GM12878 (cell line): ENCODE measurements around the gene DNHD1. TPM values are rescaled to one million over a fixed set of nuclear protein-coding genes. Genes with fewer than 3 reads are reported as not detected.

ENCODE experiments used
- ATAC-seq: fragments of 200-7000 bp; cut with Tn5 transposase; 3 replicates; pipeline ENCODE4 v1.9.1; 2020; ENCODE audit warnings: mild to moderate bottlenecking, moderate library complexity
- BruUV-seq: library from RNA; stranded (reverse); fragments of 400-500 nt; replicated peaks from 2 replicates; lab custom pipeline; 2021; lab: Mats Ljungman, UMichigan
- CTCF ChIA-PET: fragments of 300-600 bp; sonication (Branson Sonifier 250); formaldehyde crosslinking; extraction: SDS; loops from one replicate; lab custom pipeline; 2021; ENCODE audit warnings: inconsistent platforms; lab: Yijun Ruan, JAX
- POLR2A ChIA-PET: fragments of 350-600 bp; formaldehyde crosslinking; extraction: SDS; loops from one replicate; lab custom pipeline; 2021; ENCODE audit warnings: inconsistent platforms; lab: Charles Lee
- RAD21 ChIA-PET: fragments of 300-600 bp; sonication (Branson Sonifier 250); formaldehyde crosslinking; loops from one replicate; lab custom pipeline; 2023; ENCODE audit warnings: antibody characterized with exemption; ENCODE audit not compliant: unreplicated experiment; lab: Charles Lee
- SMC1A ChIA-PET: fragments of 300-600 bp; sonication (Branson Sonifier 250); formaldehyde crosslinking; loops from one replicate; lab custom pipeline; 2023; ENCODE audit not compliant: unreplicated experiment, uncharacterized antibody; lab: Charles Lee
- DNase-seq: peaks from one replicate; pipeline ENCODE4 v3.0.0-alpha.2; 2011; ENCODE audit warnings: low read depth, low spot score
- FAIRE-seq: peaks from 3 replicates; lab custom pipeline; 2011; peaks lifted over from hg19 to GRCh38; lab: Jason Lieb, UNC
- H2AFZ ChIP-seq: 2 replicates; pipeline ENCODE4 v1.6.0; 2011; ENCODE audit warnings: low read depth, low read length, control low read depth; ENCODE audit not compliant: control insufficient read depth
- H3K27ac ChIP-seq: 2 replicates; pipeline ENCODE4 v1.5.1; 2011; ENCODE audit warnings: control low read depth; ENCODE audit not compliant: control insufficient read depth, insufficient read depth
- H3K27me3 ChIP-seq, 2 experiments: replicated peaks in 1 of 2; 2 replicates each; pipeline versions ENCODE4 v1.6.0 to v1.6.1; 2011; ENCODE audit warnings: low read length in 1 of 2; ENCODE audit not compliant: control insufficient read depth in 2 of 2, insufficient read depth in 2 of 2
- H3K36me3 ChIP-seq, 2 experiments: 2 replicates each; pipeline ENCODE4 v1.5.1; 2011; ENCODE audit warnings: low read length in 1 of 2; ENCODE audit not compliant: control insufficient read depth in 2 of 2, insufficient read depth in 2 of 2
- H3K4me1 ChIP-seq: 2 replicates; pipeline ENCODE4 v1.6.1; 2011; ENCODE audit warnings: mild to moderate bottlenecking, low read length, moderate library complexity, mixed read lengths; ENCODE audit not compliant: control insufficient read depth, insufficient read depth
- H3K4me2 ChIP-seq: 2 replicates; pipeline ENCODE4 v1.6.0; 2011; ENCODE audit warnings: control low read depth; ENCODE audit not compliant: control insufficient read depth, insufficient read depth
- H3K4me3 ChIP-seq: fragments of 200-600 bp; sonication (generic); 2 replicates; pipeline ENCODE4 v1.5.1; 2016
- H3K79me2 ChIP-seq: 2 replicates; pipeline ENCODE4 v1.6.0; 2011; ENCODE audit warnings: low read length; ENCODE audit not compliant: control insufficient read depth, insufficient read depth
- H3K9ac ChIP-seq: 2 replicates; pipeline ENCODE4 v1.8.0; 2011; ENCODE audit warnings: low read length, control low read depth, mixed read lengths; ENCODE audit not compliant: control insufficient read depth, insufficient read depth
- H3K9me3 ChIP-seq: replicated peaks from 3 replicates; pipeline ENCODE4 v1.5.1; 2011; ENCODE audit warnings: mild to moderate bottlenecking, low read length; ENCODE audit not compliant: control insufficient read depth, insufficient read depth
- H4K20me1 ChIP-seq: 2 replicates; pipeline ENCODE4 v1.6.0; 2011; ENCODE audit not compliant: control insufficient read depth, insufficient read depth
- EP300 ChIP-seq, 2 experiments: fragments of 150-350 bp in 1 of 2; IDR thresholded peaks; 2 replicates each; pipeline ENCODE4 v1.6.1; 2011 to 2012; ENCODE audit warnings: low read depth in 2 of 2, low read length in 2 of 2, borderline replicate concordance in 1 of 2, improper control_type of control experiment in 1 of 2, inconsistent platforms in 1 of 2; ENCODE audit not compliant: control insufficient read depth in 1 of 2
- MAX ChIP-seq: IDR thresholded peaks from 2 replicates; pipeline ENCODE4 v1.6.1; 2012; ENCODE audit warnings: low read depth, low read length, improper control_type of control experiment
- PAX5 ChIP-seq: IDR thresholded peaks from 2 replicates; pipeline ENCODE4 v1.6.1; 2011; ENCODE audit warnings: low read depth, low read length, borderline replicate concordance
- STAT1 ChIP-seq: fragments of 450-650 bp; conservative IDR thresholded peaks from 2 replicates; pipeline ENCODE4 v1.6.1; 2014; ENCODE audit warnings: antibody characterized with exemption, mild to moderate bottlenecking
- SUZ12 ChIP-seq: fragments of 200-600 bp; sonication (generic); IDR thresholded peaks from one replicate; pipeline ENCODE4 v1.6.1; 2018; ENCODE audit warnings: antibody characterized with exemption, mild to moderate bottlenecking; ENCODE audit not compliant: unreplicated experiment
- TARDBP ChIP-seq: IDR thresholded peaks from 2 replicates; pipeline ENCODE4 v1.6.1; 2016; ENCODE audit warnings: borderline replicate concordance
- TBL1XR1 ChIP-seq: IDR thresholded peaks from 2 replicates; pipeline ENCODE4 v1.6.1; 2012; ENCODE audit warnings: low read depth, low read length, improper control_type of control experiment
- ZBTB40 ChIP-seq: fragments of 450-650 bp; IDR thresholded peaks from 2 replicates; pipeline ENCODE4 v1.6.1; 2016; ENCODE audit warnings: mild to moderate bottlenecking, moderate library complexity, borderline replicate concordance
- WGBS: methylation state at CpG from one replicate; pipeline ENCODE4 v1.1.6; 2016; ENCODE audit warnings: low lambda C conversion rate; ENCODE audit not compliant: insufficient replicate concordance, insufficient coverage; ENCODE audit errors: missing lambda C conversion rate; 5-methylcytosine and 5-hydroxymethylcytosine counted together
- in situ Hi-C: fragments of 300-500 bp; cut with MboI; formaldehyde crosslinking; loops from 9 replicates; pipeline ENCODE4 v1.14.3; 2018; ENCODE audit warnings: mixed read lengths
- intact Hi-C: fragments of 100-400 bp; cut with micrococcal nuclease; formaldehyde crosslinking; loops from one replicate; pipeline ENCODE4 v1.14.2; 2022; ENCODE audit not compliant: unreplicated experiment
- polyA plus RNA-seq, 11 experiments: library from polyadenylated mRNA; depleted of rRNA in 4 of 11; unstranded in 6 of 11; stranded (reverse) in 5 of 11; fragments of >200 nt; fragmentation: Nextera tagmentation in 4 of 11; fragmentation: Illumina TruSeq in 1 of 11; extraction: Ambion mirVana in 4 of 11; extraction: Trizol in 1 of 11; gene quantifications; 1 replicate in 1 of 11; 2 replicates in 10 of 11; pipeline versions ENCODE4 v1.2.1 to v1.2.3, GENCODE V29; 2011 to 2016; ENCODE audit warnings: inconsistent platforms in 2 of 11, missing spikeins in 2 of 11, low read depth in 1 of 11
- total RNA-seq, 4 experiments: library from RNA; depleted of rRNA in 3 of 4; stranded (reverse); fragments of >200 nt in 3 of 4; fragmentation: Illumina TruSeq in 1 of 4; extraction: Trizol in 1 of 4; gene quantifications; 2 replicates each; pipeline versions ENCODE4 v1.2.1 to v1.2.3, GENCODE V29; 2013 to 2021

DNHD1 gene
- total and polyA plus RNA-seq, 10 of the 15 experiments (the other 5 are each of a cell fraction or from before 2014, with no cell fraction given) = 0.99 to 16.9 (median 8.6) TPM

GRCh38 chr11:6529266-6529665 is 32.2 kb downstream of the DNHD1 start:
- ChIA-PET RAD21 (interaction anchor here (0.8 to 4.7 kb wide), 5 partner anchors 90 to 208 kb away, joined by 3 to 74 read pairs (median 4); partner anchors contain the start of genes MRPL17 and TPP1), CTCF (interaction anchor here (0.7 to 9.2 kb wide), 14 partner anchors 21 to 227 kb away, joined by 3 to 126 read pairs (median 4); partner anchors contain the start of gene MRPL17), POLR2A (no interaction called here), SMC1A (interaction anchor here (0.7 to 4.1 kb wide), 8 partner anchors 90 to 225 kb away, joined by 3 to 29 read pairs (median 4); partner anchors contain the start of gene MRPL17)
- ATAC-seq (no peak), DNase-seq (no peak), FAIRE-seq (no peak)
- WGBS = 71% methylated on average over 2 of the region's 2 CpGs
- Histone ChIP-seq H2AFZ (no peak overlapping the region), H3K9me3 (no peaks in the 10 kb centered on the region; the same call in 2 of the 3 replicates), H3K4me1 (peaks cover 12% of the 10 kb centered on the region; the same call in 1 of the 2 replicates), H4K20me1 (no peaks in the 10 kb centered on the region), H3K4me3 (no peak overlapping the region), H3K27ac (no peak overlapping the region), H3K79me2 (no peaks in the 10 kb centered on the region), H3K27me3 (no peaks in the 10 kb centered on the region), H3K9ac (no peak overlapping the region), H3K4me2 (no peak overlapping the region), H3K36me3 (peaks cover 0 to 3% of the 10 kb centered on the region in 2 experiments; a peak in 2 of 4 replicates)
- TF ChIP-seq EP300 (IDR thresholded peaks at IDR 0.05; ENCODE audit: borderline replicate concordance in 1 of 2, control insufficient read depth in 1 of 2, low read depth in 2 of 2, low read length in 2 of 2) = no peak
- TF ChIP-seq TARDBP = no peak
- TF ChIP-seq TBL1XR1 = no peak
- no peak for TF ChIP-seq ZBTB40
- TF ChIP-seq MAX = no peak
- no peak for TF ChIP-seq SUZ12
- no peak for TF ChIP-seq PAX5
- no peak for TF ChIP-seq STAT1
- in situ Hi-C loops (no loop called here), intact Hi-C loops (no loop called here)
- BruUV-seq = no TSS peak
